Lower leg skin (tissue), 3 donors: ENCODE results near the gene TRIM4.
"Not testable (repeated sequence)": the region's sequence is repeated elsewhere in the genome, so short reads cannot be mapped to it uniquely, and the experiment has no call there.

Source experiments
- POLR2A ChIP-seq, 2 donors: fragments of 450-650 bp; IDR thresholded peaks; one replicate each; pipeline ENCODE4 v1.6.1; 2016 to 2017; ENCODE audit warnings: antibody characterized with exemption in 2 of 2, mild to moderate bottlenecking in 1 of 2, moderate library complexity in 1 of 2
- TF ChIP-seq, protein P1 (sequence below), 3 donors: fragments of 450-650 bp; IDR thresholded peaks; one replicate each; pipeline ENCODE4 v1.5.1; 2016; ENCODE audit warnings: antibody characterized with exemption in 3 of 3, mild to moderate bottlenecking in 3 of 3, moderate library complexity in 2 of 3

DNA sequence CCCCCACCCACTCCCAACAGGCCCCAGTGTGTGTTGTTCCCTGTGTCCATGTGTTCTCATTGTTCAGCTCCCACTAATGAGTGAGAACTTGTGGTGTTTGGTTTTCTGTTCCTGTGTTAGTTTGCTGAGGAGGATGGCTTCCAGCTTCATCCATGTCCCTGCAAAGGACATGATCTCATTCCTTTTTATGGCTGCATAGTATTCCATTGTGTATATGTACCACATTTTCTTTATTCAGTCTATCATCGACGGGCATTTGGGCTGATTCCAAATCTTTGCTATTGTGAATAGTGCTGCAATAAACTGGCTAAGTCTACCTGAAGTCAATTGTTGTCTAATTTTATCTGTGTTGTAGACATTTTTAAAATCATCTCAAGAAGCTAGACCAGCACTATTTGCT, 51.9 kb downstream of the TRIM4 start:
- TF ChIP-seq, protein P1, sequence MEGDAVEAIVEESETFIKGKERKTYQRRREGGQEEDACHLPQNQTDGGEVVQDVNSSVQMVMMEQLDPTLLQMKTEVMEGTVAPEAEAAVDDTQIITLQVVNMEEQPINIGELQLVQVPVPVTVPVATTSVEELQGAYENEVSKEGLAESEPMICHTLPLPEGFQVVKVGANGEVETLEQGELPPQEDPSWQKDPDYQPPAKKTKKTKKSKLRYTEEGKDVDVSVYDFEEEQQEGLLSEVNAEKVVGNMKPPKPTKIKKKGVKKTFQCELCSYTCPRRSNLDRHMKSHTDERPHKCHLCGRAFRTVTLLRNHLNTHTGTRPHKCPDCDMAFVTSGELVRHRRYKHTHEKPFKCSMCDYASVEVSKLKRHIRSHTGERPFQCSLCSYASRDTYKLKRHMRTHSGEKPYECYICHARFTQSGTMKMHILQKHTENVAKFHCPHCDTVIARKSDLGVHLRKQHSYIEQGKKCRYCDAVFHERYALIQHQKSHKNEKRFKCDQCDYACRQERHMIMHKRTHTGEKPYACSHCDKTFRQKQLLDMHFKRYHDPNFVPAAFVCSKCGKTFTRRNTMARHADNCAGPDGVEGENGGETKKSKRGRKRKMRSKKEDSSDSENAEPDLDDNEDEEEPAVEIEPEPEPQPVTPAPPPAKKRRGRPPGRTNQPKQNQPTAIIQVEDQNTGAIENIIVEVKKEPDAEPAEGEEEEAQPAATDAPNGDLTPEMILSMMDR (IDR thresholded peaks at IDR 0.05), result not testable (repeated sequence)
- TF ChIP-seq POLR2A (IDR thresholded peaks at IDR 0.05), result not testable (repeated sequence)
